Hepatocyte (in vitro differentiated cells): ENCODE measurements around the gene BDKRB1. TPM values are rescaled to one million over a fixed set of nuclear protein-coding genes. Genes with fewer than 3 reads are reported as not detected.
A peak's percentile ranks its signal among the peaks of the same experiment; 100 is the strongest.

Experiments used
- DNase-seq: peaks from one replicate; pipeline ENCODE4 v3.0.0-alpha.2; 2016; ENCODE audit warnings: low spot score
- H2AFZ ChIP-seq: fragments of 200-600 bp; sonication (generic); 2 replicates; pipeline ENCODE4 v1.6.0; 2016; ENCODE audit warnings: antibody characterized with exemption, mild to moderate bottlenecking
- H3K27ac ChIP-seq: fragments of 200-600 bp; sonication (generic); 2 replicates; pipeline ENCODE4 v1.5.1; 2016; ENCODE audit warnings: mild to moderate bottlenecking
- H3K27me3 ChIP-seq: fragments of 200-600 bp; sonication (generic); 2 replicates; pipeline ENCODE4 v1.6.1; 2016
- H3K36me3 ChIP-seq: fragments of 200-600 bp; sonication (generic); replicated peaks from 2 replicates; pipeline ENCODE4 v1.5.1; 2016; ENCODE audit warnings: low read depth; ENCODE audit not compliant: insufficient read depth
- H3K4me1 ChIP-seq: fragments of 200-600 bp; sonication (generic); 2 replicates; pipeline ENCODE4 v1.5.1; 2016; ENCODE audit warnings: mild to moderate bottlenecking, moderate library complexity; ENCODE audit not compliant: insufficient read depth
- H3K4me2 ChIP-seq: fragments of 200-600 bp; sonication (generic); 2 replicates; pipeline ENCODE4 v1.6.0; 2016
- H3K4me3 ChIP-seq: fragments of 200-600 bp; sonication (generic); 2 replicates; pipeline ENCODE4 v1.5.1; 2016; ENCODE audit warnings: mild to moderate bottlenecking
- H3K79me2 ChIP-seq: fragments of 200-600 bp; sonication (generic); 2 replicates; pipeline ENCODE4 v1.6.0; 2017; ENCODE audit warnings: mild to moderate bottlenecking
- H3K9me2 ChIP-seq: fragments of 200-600 bp; sonication (generic); replicated peaks from 2 replicates; pipeline ENCODE4 v1.6.0; 2017; ENCODE audit warnings: mild to moderate bottlenecking; ENCODE audit not compliant: insufficient read depth
- H3K9me3 ChIP-seq: fragments of 200-600 bp; sonication (generic); 2 replicates; pipeline ENCODE4 v1.5.1; 2016; ENCODE audit warnings: low read depth, mild to moderate bottlenecking
- H4K20me1 ChIP-seq: fragments of 200-600 bp; sonication (generic); 2 replicates; pipeline ENCODE4 v1.6.0; 2016; ENCODE audit warnings: mild to moderate bottlenecking; ENCODE audit not compliant: insufficient read depth, poor library complexity, severe bottlenecking
- EZH2 ChIP-seq: fragments of 200-600 bp; sonication (generic); IDR thresholded peaks from 2 replicates; pipeline ENCODE4 v1.6.1; 2016; ENCODE audit warnings: antibody characterized with exemption, mild to moderate bottlenecking, borderline replicate concordance
- EZH2phosphoT487 ChIP-seq: fragments of 200-600 bp; sonication (generic); IDR thresholded peaks from one replicate; pipeline ENCODE4 v1.6.1; 2018; ENCODE audit warnings: antibody characterized with exemption, mild to moderate bottlenecking, low read depth, moderate library complexity; ENCODE audit not compliant: unreplicated experiment, severe bottlenecking
- WGBS: methylation state at CpG from one replicate; pipeline ENCODE4 v1.1.6; 2016; ENCODE audit warnings: low lambda C conversion rate; ENCODE audit errors: missing lambda C conversion rate; 5-methylcytosine and 5-hydroxymethylcytosine counted together
- polyA plus RNA-seq: library from polyadenylated mRNA; unstranded; fragments of >200 nt; fragmentation: Nextera tagmentation; extraction: Ambion mirVana; gene quantifications from 2 replicates; pipeline ENCODE4 v1.2.1, GENCODE V29; 2016
- total RNA-seq: library from RNA; depleted of rRNA; stranded (reverse); fragments of >200 nt; gene quantifications from 2 replicates; pipeline ENCODE4 v1.2.3, GENCODE V29; 2014
- TF ChIP-seq, protein P1 (sequence below): fragments of 200-600 bp; sonication (generic); IDR thresholded peaks from 2 replicates; pipeline ENCODE4 v1.5.1; 2016; ENCODE audit warnings: antibody characterized with exemption, mild to moderate bottlenecking; ENCODE audit not compliant: poor library complexity

BDKRB1 gene
- total and polyA plus RNA-seq, 2 experiments from 2014 or later = 11.9 to 33.0 TPM

DNA sequence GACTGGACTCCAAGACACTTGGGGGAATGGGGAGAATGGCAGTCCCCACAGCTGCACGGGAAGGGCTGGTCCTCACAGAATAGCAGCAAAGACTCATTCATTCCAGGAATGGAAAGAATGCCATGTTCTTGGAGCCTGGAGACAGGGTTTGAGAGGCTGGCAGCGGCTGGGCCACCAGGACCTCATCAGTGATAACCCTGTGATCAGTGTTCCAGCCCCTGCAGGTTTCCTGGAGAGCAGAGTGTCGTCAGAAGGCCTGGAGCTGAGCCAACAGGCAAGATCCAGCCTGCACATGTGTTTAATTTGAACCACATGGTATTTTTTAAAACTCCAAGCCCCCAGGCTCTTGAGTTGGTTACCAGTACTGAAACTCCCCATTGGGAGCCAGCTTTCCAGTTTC is 11.3 kb downstream of the BDKRB1 start:
- H3K27ac ChIP-seq = peak overlapping the region; percentile 79
- peak overlapping the region; percentile 33 for H3K4me2 ChIP-seq
- H3K9me2 ChIP-seq = no peaks in the 10 kb centered on the region
- no peaks in the 10 kb centered on the region for H3K27me3 ChIP-seq
- no peaks in the 10 kb centered on the region for H4K20me1 ChIP-seq
- no peak overlapping the region for H3K4me3 ChIP-seq
- TF ChIP-seq, protein P1, sequence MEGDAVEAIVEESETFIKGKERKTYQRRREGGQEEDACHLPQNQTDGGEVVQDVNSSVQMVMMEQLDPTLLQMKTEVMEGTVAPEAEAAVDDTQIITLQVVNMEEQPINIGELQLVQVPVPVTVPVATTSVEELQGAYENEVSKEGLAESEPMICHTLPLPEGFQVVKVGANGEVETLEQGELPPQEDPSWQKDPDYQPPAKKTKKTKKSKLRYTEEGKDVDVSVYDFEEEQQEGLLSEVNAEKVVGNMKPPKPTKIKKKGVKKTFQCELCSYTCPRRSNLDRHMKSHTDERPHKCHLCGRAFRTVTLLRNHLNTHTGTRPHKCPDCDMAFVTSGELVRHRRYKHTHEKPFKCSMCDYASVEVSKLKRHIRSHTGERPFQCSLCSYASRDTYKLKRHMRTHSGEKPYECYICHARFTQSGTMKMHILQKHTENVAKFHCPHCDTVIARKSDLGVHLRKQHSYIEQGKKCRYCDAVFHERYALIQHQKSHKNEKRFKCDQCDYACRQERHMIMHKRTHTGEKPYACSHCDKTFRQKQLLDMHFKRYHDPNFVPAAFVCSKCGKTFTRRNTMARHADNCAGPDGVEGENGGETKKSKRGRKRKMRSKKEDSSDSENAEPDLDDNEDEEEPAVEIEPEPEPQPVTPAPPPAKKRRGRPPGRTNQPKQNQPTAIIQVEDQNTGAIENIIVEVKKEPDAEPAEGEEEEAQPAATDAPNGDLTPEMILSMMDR = no peak
- TF ChIP-seq EZH2 (no peak), EZH2phosphoT487 (no peak)
- H3K4me1 ChIP-seq = peaks cover 29% of the 10 kb centered on the region
- peak; percentile 65 for DNase-seq
- 39% methylated on average over 3 of the region's 3 CpGs for WGBS
- no peaks in the 10 kb centered on the region for H3K79me2 ChIP-seq
- no peak overlapping the region for H2AFZ ChIP-seq
- H3K9me3 ChIP-seq = no peaks in the 10 kb centered on the region
- no peaks in the 10 kb centered on the region for H3K36me3 ChIP-seq

DNA sequence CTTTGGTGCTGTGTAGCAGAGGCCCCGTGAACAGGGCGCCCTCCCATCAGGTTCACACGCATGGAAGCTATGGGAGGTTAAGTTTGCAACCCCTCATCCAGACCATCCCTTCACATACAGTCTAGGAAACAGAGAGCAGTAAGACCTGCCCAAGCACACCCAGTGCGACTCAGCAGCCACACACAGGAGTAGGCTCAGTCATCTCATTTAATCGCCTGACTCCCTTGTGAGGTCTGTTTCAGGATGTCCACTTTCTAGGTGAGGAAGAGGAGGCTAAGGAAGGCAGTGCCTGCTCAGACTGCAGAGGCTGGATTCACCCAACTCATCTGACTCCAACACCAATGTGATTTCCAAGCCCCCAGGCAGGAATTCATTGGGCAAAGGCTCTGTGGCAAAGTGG is 11.9 kb downstream of the BDKRB1 start:
- no peaks in the 10 kb centered on the region for H3K27me3 ChIP-seq
- H2AFZ ChIP-seq = no peak overlapping the region
- no peak overlapping the region for H3K4me3 ChIP-seq
- H3K36me3 ChIP-seq = no peaks in the 10 kb centered on the region
- peaks cover 29% of the 10 kb centered on the region for H3K4me1 ChIP-seq
- no peaks in the 10 kb centered on the region for H3K9me2 ChIP-seq
- DNase-seq = no peak
- 90% methylated on average over 5 of the region's 5 CpGs for WGBS
- no peaks in the 10 kb centered on the region for H4K20me1 ChIP-seq
- H3K79me2 ChIP-seq = no peaks in the 10 kb centered on the region
- H3K4me2 ChIP-seq = peak overlapping the region; percentile 33
- TF ChIP-seq EZH2phosphoT487 (no peak), EZH2 (no peak)
- TF ChIP-seq, protein P1 = no peak
- H3K27ac ChIP-seq = peak overlapping the region; percentile 79
- H3K9me3 ChIP-seq = no peaks in the 10 kb centered on the region

DNA sequence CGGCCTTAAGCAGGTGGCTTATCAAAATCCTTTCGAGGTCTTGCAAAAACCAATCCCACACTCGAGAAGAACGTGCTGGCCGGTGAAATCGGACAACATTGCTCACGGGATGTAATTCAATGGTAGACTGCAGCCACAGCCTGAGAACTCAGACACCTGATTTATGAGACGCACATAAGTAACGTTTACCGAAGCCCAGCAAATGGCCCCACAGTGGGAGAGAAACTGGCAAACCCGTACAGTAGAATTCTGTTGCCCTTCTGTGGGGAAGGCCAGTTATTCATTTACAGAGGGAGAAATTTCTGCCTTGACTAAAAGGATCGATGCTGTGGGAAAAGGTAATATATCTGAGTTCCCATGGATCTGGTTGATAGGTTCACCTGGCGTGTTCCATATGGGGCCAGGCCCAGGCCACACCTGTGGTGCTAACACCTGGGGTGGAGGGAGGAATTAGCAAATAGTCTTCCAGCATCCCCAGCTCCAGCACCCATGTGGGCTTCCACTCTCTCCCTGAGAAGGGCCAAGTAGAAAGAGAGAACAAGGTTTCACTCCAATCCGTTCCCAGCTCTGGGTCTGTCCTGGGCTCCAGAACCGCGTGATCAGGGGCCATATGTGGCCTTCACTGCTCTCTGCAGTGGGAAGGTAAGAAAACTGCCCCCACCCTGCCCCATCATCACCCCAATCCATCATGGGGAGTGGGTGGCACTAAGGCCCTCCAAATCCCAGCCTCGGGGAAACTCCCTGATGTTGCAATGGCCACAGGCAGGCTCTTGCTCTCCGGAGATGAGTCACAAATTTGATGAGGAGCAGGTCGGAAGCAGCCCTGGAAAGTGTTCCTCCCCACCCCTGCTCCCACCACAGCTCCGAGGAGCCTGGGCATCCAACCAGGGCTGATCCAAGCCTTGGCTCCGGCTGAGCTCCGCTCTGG is 12.7 kb downstream of the BDKRB1 start:
- Histone ChIP-seq H3K9me3 (no peaks in the 10 kb centered on the region), H3K4me2 (peak overlapping the region; percentile 33), H3K9me2 (no peaks in the 10 kb centered on the region), H3K4me3 (no peak overlapping the region), H3K27me3 (no peaks in the 10 kb centered on the region), H3K27ac (peak overlapping the region; percentile 79), H3K79me2 (no peaks in the 10 kb centered on the region), H4K20me1 (no peaks in the 10 kb centered on the region), H2AFZ (no peak overlapping the region), H3K4me1 (peaks cover 29% of the 10 kb centered on the region), H3K36me3 (no peaks in the 10 kb centered on the region)
- no peak for TF ChIP-seq EZH2phosphoT487
- TF ChIP-seq, protein P1 = no peak
- TF ChIP-seq EZH2 = no peak
- WGBS = 61% methylated on average over 22 of the region's 22 CpGs
- peak; percentile 81 for DNase-seq
